ENCODE results near the gene PTCD1. TPM values are rescaled to one million over a fixed set of nuclear protein-coding genes. Genes with fewer than 3 reads are reported as not detected.
"Not testable (repeated sequence)": the region's sequence is repeated elsewhere in the genome, so short reads cannot be mapped to it uniquely, and the experiment has no call there.

Gene PTCD1
- total RNA-seq, 4 donors from 2014 or later, result 8.3 to 9.1 (median 8.6) TPM

DNA sequence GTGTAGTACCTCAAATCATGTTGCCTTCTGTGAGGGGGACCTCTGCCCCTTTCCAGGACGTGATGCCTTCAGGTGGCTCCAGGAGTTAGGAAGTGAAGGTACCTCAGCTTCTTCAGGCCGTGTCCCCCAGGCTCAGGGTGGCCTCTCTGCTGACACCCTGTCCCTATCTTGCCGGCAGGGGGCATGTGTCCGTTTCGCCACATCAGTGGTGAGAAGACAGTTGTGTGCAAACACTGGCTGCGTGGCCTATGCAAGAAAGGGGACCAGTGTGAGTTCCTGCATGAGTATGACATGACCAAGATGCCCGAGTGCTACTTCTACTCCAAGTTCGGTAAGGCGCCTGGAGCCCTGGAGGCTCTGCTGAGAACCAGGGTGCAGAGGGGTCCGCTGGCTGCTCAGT lies 9.3 kb upstream of the PTCD1 start:
- no peaks in the 10 kb centered on the region for H3K27me3 ChIP-seq
- DNase-seq, result no peak

DNA sequence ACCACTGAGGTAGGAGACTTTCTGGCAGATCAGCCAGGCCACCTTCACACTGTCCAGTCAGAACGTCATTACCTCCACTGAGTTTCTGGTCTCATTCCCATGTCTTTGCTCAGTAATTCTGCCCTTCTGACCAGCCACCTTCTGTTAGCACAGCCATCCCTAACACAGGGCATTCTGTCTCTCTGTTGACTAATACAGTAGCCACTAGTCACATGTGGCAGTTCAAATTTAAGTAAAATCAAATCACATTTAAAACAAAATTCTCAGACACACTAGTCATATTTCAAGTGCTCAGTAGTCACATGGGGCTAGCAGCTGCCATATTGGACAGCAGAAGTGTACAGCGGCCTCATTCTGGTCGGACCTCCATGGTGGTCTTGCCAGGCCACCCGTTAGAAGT lies 7.5 kb upstream of the PTCD1 start:
- H3K4me1 ChIP-seq, result no peaks in the 10 kb centered on the region
- TF ChIP-seq, protein P1, sequence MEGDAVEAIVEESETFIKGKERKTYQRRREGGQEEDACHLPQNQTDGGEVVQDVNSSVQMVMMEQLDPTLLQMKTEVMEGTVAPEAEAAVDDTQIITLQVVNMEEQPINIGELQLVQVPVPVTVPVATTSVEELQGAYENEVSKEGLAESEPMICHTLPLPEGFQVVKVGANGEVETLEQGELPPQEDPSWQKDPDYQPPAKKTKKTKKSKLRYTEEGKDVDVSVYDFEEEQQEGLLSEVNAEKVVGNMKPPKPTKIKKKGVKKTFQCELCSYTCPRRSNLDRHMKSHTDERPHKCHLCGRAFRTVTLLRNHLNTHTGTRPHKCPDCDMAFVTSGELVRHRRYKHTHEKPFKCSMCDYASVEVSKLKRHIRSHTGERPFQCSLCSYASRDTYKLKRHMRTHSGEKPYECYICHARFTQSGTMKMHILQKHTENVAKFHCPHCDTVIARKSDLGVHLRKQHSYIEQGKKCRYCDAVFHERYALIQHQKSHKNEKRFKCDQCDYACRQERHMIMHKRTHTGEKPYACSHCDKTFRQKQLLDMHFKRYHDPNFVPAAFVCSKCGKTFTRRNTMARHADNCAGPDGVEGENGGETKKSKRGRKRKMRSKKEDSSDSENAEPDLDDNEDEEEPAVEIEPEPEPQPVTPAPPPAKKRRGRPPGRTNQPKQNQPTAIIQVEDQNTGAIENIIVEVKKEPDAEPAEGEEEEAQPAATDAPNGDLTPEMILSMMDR (IDR thresholded peaks at IDR 0.05), result no peak
- no peak for TF ChIP-seq POLR2A (IDR thresholded peaks at IDR 0.05)
- H3K4me3 ChIP-seq, result no peak overlapping the region
- H3K9me3 ChIP-seq, result no peaks in the 10 kb centered on the region
- H3K27ac ChIP-seq, result no peak overlapping the region
- no peaks in the 10 kb centered on the region for H3K27me3 ChIP-seq
- no peak for DNase-seq
- peaks cover 0 to 61% (median 0%) of the 10 kb centered on the region in 3 donors for H3K36me3 ChIP-seq

More for the DNA sequence above, 9.3 kb upstream of the PTCD1 start:
- H3K9me3 ChIP-seq, result no peaks in the 10 kb centered on the region
- H3K4me1 ChIP-seq, result no peaks in the 10 kb centered on the region
- peaks cover 0 to 79% (median 0%) of the 10 kb centered on the region in 3 donors for H3K36me3 ChIP-seq
- H3K27ac ChIP-seq, result no peak overlapping the region
- H3K4me3 ChIP-seq, result no peak overlapping the region
- TF ChIP-seq POLR2A (IDR thresholded peaks at IDR 0.05), result no peak
- TF ChIP-seq, protein P1 (IDR thresholded peaks at IDR 0.05), result peak in 1 of 6 experiments; percentile 18

DNA sequence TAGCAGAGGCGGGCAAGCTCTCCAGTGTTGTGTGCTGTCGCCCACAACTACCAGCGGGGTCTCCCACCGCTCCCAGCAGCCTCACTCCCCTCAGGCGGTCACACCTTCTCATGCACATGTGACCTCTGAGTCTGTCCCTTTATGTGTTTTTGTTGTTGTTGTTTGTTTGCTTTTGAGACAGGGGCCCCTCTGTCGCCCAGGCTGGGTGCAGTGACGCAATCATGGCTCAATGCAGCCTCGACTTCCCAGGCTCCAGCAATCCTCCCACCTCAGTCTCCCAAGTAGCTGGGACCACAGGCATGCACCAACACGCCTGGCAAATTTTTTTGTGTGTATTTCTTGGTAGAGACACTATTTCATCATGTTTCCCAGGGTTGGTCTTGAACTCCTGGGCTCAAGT lies 1.6 kb upstream of the PTCD1 start:
- Histone ChIP-seq H3K4me1 (peaks cover 3 to 22% (median 13%) of the 10 kb centered on the region in 4 donors), H3K27me3 (no peaks in the 10 kb centered on the region), H3K4me3 (peak overlapping the region in 1 of 4 donors; percentile 65), H3K9me3 (no peaks in the 10 kb centered on the region), H3K27ac (no peak overlapping the region), H3K36me3 (peaks cover 0 to 9% (median 0%) of the 10 kb centered on the region in 3 donors)
- TF ChIP-seq POLR2A (IDR thresholded peaks at IDR 0.05), result no peak
- TF ChIP-seq, protein P1 (IDR thresholded peaks at IDR 0.05), result no peak
- no peak for DNase-seq

DNA sequence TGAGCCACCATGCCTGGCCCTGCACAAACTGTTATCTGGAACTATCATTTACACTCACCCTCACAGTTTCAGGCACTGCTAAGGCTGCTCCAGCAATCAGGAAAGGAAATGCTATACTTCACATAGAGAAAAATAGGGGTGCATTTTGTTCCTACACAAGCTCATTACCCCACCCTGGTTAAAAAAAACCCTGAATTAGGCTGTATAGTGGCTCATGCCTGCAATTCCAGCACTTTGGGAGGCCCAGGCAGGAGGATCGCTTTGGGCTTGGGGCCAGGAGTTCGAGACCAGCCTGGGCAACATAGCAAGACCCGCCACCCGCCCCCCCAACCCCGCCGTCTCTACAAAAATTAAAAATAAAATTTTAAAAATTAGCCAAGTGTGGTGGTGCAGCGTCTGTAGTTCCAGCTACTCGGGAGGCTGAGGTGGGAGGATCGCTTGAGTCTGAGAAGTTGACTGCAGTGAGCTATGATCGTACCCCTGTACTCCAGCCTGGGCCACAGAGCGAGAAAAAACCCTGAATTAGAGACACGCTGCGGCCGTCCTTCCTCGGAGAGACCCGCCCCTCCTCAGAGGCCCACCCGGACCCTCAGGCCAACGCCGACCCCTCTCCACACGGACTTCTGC lies 539 bp downstream of the PTCD1 start:
- TF ChIP-seq POLR2A (IDR thresholded peaks at IDR 0.05), result no peak
- TF ChIP-seq, protein P1 (IDR thresholded peaks at IDR 0.05), result no peak
- Histone ChIP-seq H3K9me3 (no peaks in the 10 kb centered on the region), H3K27me3 (no peaks in the 10 kb centered on the region), H3K4me1 (peaks cover 3 to 22% (median 13%) of the 10 kb centered on the region in 4 donors), H3K4me3 (peak overlapping the region; percentile 65 to 92 (median 86)), H3K27ac (peak overlapping the region; percentile 75 to 92 (median 84)), H3K36me3 (peaks cover 0 to 22% (median 0%) of the 10 kb centered on the region in 3 donors)
- peak in 1 of 3 donors; percentile 58 for DNase-seq

DNA sequence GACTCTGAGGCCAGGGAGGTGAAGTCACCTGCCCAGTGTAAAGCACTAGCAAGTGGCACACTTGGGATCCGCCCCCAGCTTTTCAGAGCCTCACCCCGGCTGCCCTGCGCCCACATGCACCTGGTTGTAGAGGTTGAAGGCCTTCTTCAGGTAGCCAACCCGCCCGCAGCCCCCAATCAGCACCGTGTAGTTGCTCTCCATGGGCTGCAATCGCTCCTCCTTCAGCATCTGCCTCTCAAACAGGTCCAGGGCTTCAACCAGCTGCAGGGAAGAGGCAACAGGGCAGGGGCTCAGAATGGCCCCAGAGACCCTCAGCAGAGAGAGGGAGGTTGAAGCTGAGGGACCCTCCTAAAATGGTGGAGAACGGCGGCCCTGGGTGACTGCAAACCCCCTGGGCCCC lies 5.4 kb downstream of the PTCD1 start:
- Histone ChIP-seq H3K27me3 (no peaks in the 10 kb centered on the region), H3K9me3 (no peaks in the 10 kb centered on the region), H3K36me3 (peaks cover 0 to 68% (median 0%) of the 10 kb centered on the region in 3 donors), H3K4me1 (peaks cover 0 to 10% (median 2%) of the 10 kb centered on the region in 4 donors), H3K4me3 (no peak overlapping the region), H3K27ac (no peak overlapping the region)
- no peak for DNase-seq
- TF ChIP-seq POLR2A (IDR thresholded peaks at IDR 0.05), result no peak
- TF ChIP-seq, protein P1 (IDR thresholded peaks at IDR 0.05), result no peak

DNA sequence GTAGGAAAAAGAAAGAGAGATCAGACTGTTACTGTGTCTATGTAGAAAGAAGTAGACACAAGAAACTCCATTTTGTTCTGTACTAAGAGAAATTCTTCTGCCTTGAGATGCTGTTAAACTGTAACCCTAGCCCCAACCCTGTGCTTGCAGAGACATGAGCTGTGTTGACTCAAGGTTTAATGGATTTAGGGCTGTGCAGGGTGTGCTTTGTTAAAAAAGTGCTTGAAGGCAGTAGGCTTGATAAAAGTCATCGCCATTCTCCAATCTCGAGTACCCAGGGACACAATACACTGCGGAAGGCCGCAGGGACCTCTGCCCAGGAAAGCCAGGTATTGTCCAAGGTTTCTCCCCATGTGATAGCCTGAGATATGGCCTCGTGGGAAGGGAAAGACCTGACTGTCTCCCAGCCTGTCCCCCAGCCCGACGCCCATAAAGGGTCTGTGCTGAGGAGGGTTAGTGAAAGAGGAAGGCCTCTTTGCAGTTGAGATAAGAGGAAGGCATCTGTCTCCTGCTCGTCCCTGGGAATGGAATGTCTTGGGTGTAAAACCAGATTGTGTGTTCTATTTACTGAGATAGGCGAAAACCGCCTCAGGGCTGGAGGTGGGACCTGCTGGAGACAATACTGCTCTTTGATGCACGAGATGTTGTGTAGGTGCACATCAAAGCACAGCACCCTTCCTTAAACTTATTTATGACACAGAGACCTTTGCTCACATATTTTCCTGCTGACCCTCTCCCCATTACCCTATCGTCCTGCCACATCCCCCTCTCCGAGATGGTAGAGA lies 6.7 kb downstream of the PTCD1 start:
- not testable (repeated sequence) for H3K4me3 ChIP-seq, H3K27ac ChIP-seq, H3K4me1 ChIP-seq, H3K9me3 ChIP-seq, DNase-seq, H3K27me3 ChIP-seq
- peaks cover 0 to 68% (median 0%) of the 10 kb centered on the region in 3 donors for H3K36me3 ChIP-seq

All from Peyer's patch (tissue), 4 donors.